Mucosa of stomach (tissue), 1 donor: ENCODE data around the gene RAB43.
A peak's percentile ranks its signal among the peaks of the same experiment; 100 is the strongest.

Experiments used
- H3K27me3 ChIP-seq: one replicate; pipeline ENCODE4 v1.7.0; 2013; ENCODE audit warnings: mild to moderate bottlenecking, low read length; ENCODE audit not compliant: control insufficient read depth, insufficient read depth
- H3K36me3 ChIP-seq: one replicate; pipeline ENCODE4 v1.7.0; 2013; ENCODE audit warnings: low read length; ENCODE audit not compliant: control insufficient read depth, insufficient read depth
- H3K4me1 ChIP-seq: one replicate; pipeline ENCODE4 v1.7.0; 2013; ENCODE audit warnings: mild to moderate bottlenecking, low read length; ENCODE audit not compliant: control insufficient read depth, insufficient read depth
- H3K4me3 ChIP-seq: one replicate; pipeline ENCODE4 v1.7.0; 2013; ENCODE audit warnings: low read length
- H3K9ac ChIP-seq: one replicate; pipeline ENCODE4 v1.7.0; 2013; ENCODE audit warnings: mild to moderate bottlenecking, low read length, moderate library complexity
- H3K9me3 ChIP-seq: one replicate; pipeline ENCODE4 v1.7.0; 2013; ENCODE audit warnings: mild to moderate bottlenecking, low read length, moderate library complexity; ENCODE audit not compliant: control insufficient read depth
- donor health status: Pancreatic carcinoma.

RAB43 gene

DNA sequence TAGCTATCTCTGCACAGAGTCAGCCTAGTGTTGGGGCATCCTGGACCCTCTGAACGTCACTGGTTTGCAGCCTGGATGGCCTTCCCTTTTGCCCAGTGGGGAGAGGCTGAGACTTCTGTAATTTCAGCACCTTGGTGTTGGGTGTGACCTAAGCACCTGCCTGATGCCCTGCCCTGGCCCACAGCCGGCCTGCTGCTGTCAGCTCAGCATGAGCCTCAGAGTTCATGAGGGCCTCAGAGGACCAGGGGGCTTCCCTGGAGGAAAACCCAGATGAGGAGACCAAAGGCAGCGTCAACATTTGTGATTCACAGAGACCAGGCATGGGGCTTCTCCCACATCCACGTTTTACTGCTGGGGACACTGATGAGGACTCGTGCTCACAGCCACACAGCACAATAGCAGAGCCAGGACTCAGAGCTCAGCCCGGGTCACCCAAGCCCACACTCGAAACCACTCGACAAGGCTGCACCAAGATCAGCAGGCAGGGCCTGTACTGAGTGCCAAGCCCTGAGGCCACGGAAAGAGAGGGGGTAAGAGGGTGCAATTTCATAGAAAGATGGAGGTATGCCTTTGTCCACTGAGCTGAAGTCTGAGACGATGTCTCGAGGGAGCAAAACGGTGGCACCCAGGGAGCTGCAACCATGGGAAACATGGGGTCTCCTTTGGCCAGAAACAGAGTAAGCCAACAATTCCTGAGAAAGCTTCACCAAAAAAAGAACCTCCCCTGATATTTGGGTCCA is 70.9 kb downstream of the RAB43 start:
- Histone ChIP-seq H3K4me1 (peaks cover 48% of the 10 kb centered on the region), H3K4me3 (peak overlapping the region; percentile 1), H3K27me3 (no peaks in the 10 kb centered on the region), H3K36me3 (no peaks in the 10 kb centered on the region), H3K9me3 (no peaks in the 10 kb centered on the region), H3K9ac (peak overlapping the region; percentile 58)

DNA sequence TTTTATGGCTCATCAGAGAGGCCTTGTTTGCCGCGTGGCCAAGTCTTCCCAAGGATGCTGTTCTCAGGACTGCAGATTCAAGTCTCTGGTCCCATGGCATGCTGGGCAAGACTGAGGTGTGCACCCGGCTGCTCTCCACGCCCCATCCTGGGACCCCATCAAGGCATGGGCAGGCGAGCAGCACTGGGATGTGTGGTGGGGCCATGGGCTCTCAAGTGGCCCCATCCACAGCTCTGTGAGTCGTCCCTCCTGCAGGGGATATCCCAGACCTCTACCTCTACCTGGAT is 74.1 kb downstream of the RAB43 start:
- H3K4me1 ChIP-seq, result peaks cover 25% of the 10 kb centered on the region
- H3K9ac ChIP-seq, result no peak overlapping the region
- H3K9me3 ChIP-seq, result no peaks in the 10 kb centered on the region
- H3K27me3 ChIP-seq, result no peaks in the 10 kb centered on the region
- H3K4me3 ChIP-seq, result no peak overlapping the region
- H3K36me3 ChIP-seq, result no peaks in the 10 kb centered on the region

DNA sequence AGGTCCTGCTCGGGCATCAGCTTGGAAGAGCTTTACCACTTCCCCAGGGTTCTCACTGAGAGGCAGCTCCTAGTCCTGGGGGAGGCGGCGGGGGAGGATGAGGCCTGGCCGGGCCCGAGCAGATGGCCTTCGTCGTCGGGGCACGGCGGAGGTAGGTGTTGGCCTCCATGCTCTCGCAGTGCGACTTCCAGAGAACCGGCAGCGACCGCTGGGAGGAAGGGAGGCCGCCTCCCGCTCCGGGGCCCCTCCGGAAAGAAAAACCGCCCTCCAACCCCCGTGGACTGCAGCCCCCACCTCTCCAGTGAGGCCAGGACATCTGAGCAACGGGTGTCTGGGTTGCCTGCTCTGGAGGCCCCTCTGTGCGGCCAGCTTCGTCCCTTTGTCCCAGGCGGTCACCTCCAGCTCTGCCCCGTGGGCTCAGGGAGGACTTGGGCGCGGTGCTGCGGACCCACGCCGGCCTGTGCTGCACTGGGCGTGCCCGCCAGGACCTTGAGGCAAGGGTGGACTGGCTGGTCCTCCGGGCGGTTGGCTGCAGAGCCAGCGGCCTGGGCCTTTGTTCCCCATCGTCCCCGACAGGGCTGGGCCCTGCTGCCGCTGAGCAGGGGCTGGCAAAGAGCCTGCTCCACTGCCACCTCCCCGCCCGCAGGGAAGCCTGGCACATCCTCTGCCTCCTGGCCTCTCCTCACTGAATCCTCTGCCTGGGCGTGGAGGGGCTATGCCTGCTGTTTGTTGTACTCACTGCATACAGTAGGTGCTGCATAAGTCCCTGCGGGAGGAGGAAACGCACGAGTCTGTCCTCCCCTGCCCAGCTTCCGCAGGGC is 74.7 kb downstream of the RAB43 start:
- Histone ChIP-seq H3K27me3 (no peaks in the 10 kb centered on the region), H3K36me3 (no peaks in the 10 kb centered on the region), H3K9ac (no peak overlapping the region), H3K9me3 (no peaks in the 10 kb centered on the region), H3K4me3 (no peak overlapping the region), H3K4me1 (peaks cover 25% of the 10 kb centered on the region)

DNA sequence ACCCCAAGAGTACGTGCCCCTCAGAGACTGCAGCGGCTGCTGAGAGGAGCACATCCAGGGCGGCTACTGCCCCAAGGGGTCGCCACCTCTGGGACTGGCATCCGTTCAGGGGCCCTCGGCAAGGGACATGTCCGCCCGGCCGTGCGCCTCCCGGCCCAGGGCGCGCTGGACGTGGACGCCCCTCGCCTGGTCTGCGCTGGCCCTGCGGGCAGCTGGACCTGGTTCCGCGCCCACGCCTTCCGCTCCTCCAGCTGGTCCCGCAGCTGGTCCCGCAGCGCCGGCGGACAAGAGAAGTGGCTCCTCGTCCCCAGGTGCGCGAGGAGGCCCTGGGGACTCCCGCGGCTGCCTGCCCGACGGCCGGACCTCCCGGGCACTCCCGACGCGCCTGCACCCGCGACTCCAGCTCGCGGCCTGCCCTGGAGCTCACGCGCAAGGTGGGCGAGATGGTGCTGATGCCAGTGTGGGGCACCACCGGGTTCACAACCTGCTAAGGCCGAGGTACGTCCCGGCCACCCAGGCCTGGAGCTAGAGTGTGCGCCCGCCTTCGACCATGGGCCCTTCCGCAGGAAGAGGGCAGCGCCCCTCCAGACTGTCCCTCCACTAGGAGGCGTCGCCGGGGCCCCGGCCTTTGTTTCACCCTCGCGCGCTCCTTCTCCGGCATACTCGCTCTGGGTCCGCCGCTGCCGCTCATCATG is 75.4 kb downstream of the RAB43 start:
- Histone ChIP-seq H3K9me3 (no peaks in the 10 kb centered on the region), H3K9ac (no peak overlapping the region), H3K4me3 (no peak overlapping the region)

DNA sequence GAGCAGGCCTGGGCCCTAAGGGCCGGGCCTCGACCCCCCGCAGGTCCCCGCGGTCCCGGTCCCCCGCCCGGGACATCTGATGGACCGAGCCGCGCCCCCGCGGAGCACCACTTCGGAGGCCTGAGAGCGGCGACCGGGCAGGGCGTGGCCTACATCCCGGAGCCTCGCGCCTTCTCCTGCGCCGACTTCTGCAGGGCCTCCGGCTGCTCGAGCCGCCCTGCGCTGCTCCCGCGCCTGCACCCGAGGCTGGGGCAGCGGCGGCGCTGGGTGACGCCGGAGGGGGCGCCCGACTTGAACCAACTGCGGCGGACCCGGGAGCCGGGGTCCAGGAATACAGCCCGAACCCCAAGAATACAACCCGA is 75.9 kb downstream of the RAB43 start:
- H3K27me3 ChIP-seq, result no peaks in the 10 kb centered on the region
- no peak overlapping the region for H3K4me3 ChIP-seq
- H3K36me3 ChIP-seq, result no peaks in the 10 kb centered on the region
- H3K9me3 ChIP-seq, result no peaks in the 10 kb centered on the region
- H3K9ac ChIP-seq, result no peak overlapping the region
- H3K4me1 ChIP-seq, result peaks cover 13% of the 10 kb centered on the region

More for the DNA sequence above, 75.4 kb downstream of the RAB43 start:
- H3K36me3 ChIP-seq, result no peaks in the 10 kb centered on the region
- peaks cover 19% of the 10 kb centered on the region for H3K4me1 ChIP-seq
- H3K27me3 ChIP-seq, result no peaks in the 10 kb centered on the region

DNA sequence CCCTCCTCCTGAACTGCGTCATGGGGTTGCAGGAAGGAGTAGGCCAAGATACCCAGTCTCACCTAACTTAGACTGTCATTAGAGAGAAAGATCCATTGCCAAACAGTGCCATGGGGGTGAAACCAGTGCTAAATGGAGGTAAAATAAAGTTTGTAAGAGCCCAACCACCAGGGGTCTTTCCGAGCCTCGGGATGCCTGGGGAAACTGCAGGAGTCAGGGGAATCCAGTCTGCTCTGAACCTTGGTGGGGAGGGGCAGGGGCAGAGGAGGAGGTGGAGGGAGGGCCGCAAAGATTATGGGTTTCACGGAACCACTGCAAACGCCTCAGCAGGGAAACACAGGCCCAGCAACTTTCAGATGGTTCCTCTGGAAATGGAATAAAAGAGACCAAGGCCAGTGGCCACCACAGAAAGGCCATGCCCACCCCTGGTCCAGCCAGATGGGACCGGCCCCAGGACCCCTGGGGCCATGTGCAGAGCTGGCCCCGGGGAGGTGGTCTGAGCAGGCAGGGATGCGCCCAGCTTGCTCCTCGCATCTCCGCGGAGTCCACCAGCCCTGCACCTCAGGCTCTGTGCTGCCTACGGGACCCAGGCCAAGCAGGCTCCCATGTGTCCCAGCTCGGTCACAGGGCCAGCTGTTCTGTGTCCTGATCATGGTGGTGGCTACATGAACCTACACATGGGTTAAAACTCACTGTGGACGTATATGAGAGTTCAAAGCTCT is 80.9 kb downstream of the RAB43 start:
- Histone ChIP-seq H3K36me3 (no peaks in the 10 kb centered on the region), H3K9ac (no peak overlapping the region), H3K27me3 (no peaks in the 10 kb centered on the region), H3K9me3 (no peaks in the 10 kb centered on the region), H3K4me1 (peaks cover 9% of the 10 kb centered on the region), H3K4me3 (no peak overlapping the region)

DNA sequence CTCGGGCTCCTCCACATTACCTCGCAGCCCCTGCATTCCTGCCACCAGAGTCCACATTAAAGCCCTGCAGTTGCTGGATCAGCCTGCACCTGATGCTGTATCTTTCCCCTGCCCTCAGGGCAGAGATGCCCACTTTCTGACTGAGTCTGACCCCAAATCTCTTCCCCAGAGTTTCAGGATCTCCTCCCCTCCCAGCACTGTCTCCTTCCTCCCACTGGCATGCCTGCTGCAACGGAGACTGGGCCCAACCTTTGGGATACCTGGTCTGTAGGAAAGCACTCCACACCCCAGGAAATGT is 81.6 kb downstream of the RAB43 start:
- H3K9me3 ChIP-seq, result no peaks in the 10 kb centered on the region
- no peak overlapping the region for H3K9ac ChIP-seq
- H3K4me3 ChIP-seq, result no peak overlapping the region
- no peaks in the 10 kb centered on the region for H3K27me3 ChIP-seq
- peaks cover 6% of the 10 kb centered on the region for H3K36me3 ChIP-seq
- peaks cover 8% of the 10 kb centered on the region for H3K4me1 ChIP-seq

DNA sequence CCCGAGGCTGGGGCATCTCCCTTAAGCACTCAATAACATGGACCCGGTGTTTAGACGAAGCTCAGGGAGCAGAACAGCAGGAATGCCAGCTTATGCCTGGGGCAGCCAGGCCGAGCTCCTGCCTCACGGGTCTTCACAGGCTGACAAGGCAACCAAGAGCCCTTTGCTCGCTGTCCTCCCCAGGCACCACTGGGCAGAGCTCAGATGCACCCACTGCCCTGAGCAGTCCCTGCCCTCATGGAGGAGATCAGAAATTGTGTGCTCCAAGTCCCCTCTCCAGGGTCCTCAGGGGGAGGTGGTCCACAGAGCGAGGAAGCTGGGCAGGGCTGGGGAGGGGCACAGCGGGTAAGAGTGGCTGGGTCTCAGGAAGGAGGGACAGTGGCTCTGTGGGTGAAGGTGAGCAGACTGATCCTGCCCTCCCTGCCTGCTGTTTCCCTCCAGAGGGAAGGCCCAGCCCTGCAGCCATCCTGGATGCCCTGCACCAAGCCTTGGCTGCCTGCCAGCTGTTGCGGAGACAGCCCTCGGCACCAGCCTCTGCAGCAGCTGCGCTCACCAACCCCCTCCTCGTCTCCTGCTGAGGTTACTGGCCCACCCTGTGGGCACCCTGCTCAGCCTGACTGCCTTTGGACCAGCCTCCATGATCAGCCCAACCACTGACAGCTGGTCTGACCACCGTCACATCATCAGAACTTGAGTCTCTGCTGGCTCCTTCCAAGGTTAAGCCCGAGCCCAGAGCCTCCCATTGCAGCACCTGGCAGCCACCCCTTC is 82.1 kb downstream of the RAB43 start:
- Histone ChIP-seq H3K36me3 (peaks cover 6% of the 10 kb centered on the region), H3K9ac (no peak overlapping the region), H3K27me3 (no peaks in the 10 kb centered on the region), H3K4me1 (peaks cover 8% of the 10 kb centered on the region), H3K4me3 (no peak overlapping the region), H3K9me3 (no peaks in the 10 kb centered on the region)

DNA sequence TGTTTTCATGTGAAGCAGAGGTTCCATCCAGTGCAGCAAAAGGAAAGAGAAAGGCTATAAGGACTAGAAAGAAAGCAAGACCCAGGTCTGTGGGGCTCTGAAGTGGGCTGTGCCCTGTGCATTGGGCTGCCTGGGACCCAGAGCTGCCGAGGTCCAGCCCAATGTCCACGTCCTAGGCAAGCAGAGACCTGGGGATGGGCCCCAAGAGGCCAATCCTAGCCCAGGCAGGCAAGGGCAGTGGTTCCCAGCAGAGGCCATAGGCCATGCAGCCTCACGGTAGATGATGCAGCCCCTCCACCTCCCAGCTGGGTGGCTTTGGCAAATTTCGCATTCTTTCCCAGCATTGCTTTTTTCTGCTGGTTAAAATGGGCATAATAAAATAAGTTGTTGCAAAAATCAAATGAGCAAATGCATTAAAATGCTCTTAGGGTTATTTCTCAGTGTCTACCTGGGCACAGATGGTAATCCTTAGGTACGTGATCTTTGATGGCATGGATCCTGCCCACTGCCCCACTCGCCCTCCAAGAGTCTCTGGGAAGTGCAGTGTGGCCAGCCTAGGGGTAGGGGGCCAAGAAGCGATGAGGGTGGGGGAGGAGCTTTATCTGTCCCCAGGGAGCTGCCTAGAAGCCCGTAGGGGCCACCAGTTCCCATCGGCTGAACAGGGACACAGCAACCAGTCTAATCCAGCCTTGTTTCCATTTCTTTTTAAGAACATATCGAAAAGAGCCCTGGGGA is 83.3 kb downstream of the RAB43 start:
- H3K27me3 ChIP-seq, result no peaks in the 10 kb centered on the region
- H3K4me1 ChIP-seq, result peaks cover 8% of the 10 kb centered on the region
- H3K4me3 ChIP-seq, result no peak overlapping the region
- no peaks in the 10 kb centered on the region for H3K9me3 ChIP-seq
- H3K36me3 ChIP-seq, result peaks cover 6% of the 10 kb centered on the region
- no peak overlapping the region for H3K9ac ChIP-seq
